HCT116 (cell line): ENCODE results near the gene HOXD9. TPM values are rescaled to one million over a fixed set of nuclear protein-coding genes. Genes with fewer than 3 reads are reported as not detected.

Experiments used
- ATAC-seq: fragments of 200-7000 bp; cut with Tn5 transposase; 2 replicates; pipeline ENCODE4 v1.9.1; 2020; ENCODE audit warnings: mild to moderate bottlenecking, moderate library complexity
- BruUV-seq: library from RNA; stranded (reverse); fragments of 400-500 nt; replicated peaks from 2 replicates; lab custom pipeline; 2021; lab: Mats Ljungman, UMichigan
- CTCF ChIA-PET: fragments of 300-600 bp; sonication (Branson Sonifier 250); formaldehyde crosslinking; loops from one replicate; lab custom pipeline; 2021; ENCODE audit warnings: antibody characterized with exemption; lab: Charles Lee
- POLR2A ChIA-PET: fragments of 300-600, 350-600 bp; sonication (Branson Sonifier 250); formaldehyde crosslinking; loops from one replicate; lab custom pipeline; 2021; ENCODE audit warnings: antibody characterized with exemption; lab: Charles Lee
- RAD21 ChIA-PET, 2 experiments: fragments of 300-600 bp; sonication (Branson Sonifier 250); formaldehyde crosslinking; loops; one replicate each; lab custom pipeline; 2023; ENCODE audit warnings: low total read pairs in 2 of 2; ENCODE audit not compliant: uncharacterized antibody in 2 of 2, unreplicated experiment in 2 of 2, low non-redundant PET in 1 of 2; lab: Charles Lee
- DNase-seq: peaks from one replicate; pipeline ENCODE4 v3.0.0-alpha.2; 2010; ENCODE audit warnings: low read depth, low spot score
- H2AFZ ChIP-seq: fragments of 200-600 bp; shearing (Covaris generic), sonication (generic); 2 replicates; pipeline ENCODE4 v1.6.1; 2017; ENCODE audit warnings: low read depth, mixed run types, mixed read lengths, antibody characterized with exemption, low read length; ENCODE audit not compliant: poor library complexity, severe bottlenecking
- H3K27ac ChIP-seq: 2 replicates; pipeline ENCODE4 v1.5.1; 2012; ENCODE audit warnings: low read depth, low read length
- H3K27me3 ChIP-seq: fragments of 200-600 bp; sonication (generic); 2 replicates; pipeline ENCODE4 v1.6.1; 2016; ENCODE audit warnings: mixed run types, low read length, mixed read lengths; ENCODE audit not compliant: insufficient read depth
- H3K36me3 ChIP-seq, 2 experiments: fragments of 200-500 bp in 1 of 2; fragments of 200-600 bp in 1 of 2; sonication (Bioruptor generic) in 1 of 2; sonication (generic) in 1 of 2; 2 replicates each; pipeline versions ENCODE4 v1.5.1 to v1.6.1; 2014 to 2016; ENCODE audit warnings: low read length in 2 of 2, inconsistent platforms in 1 of 2, mixed read lengths in 1 of 2, mixed run types in 1 of 2; ENCODE audit not compliant: insufficient read depth in 2 of 2, control insufficient read depth in 1 of 2
- H3K4me1 ChIP-seq, 2 experiments: fragments of 200-600 bp in 1 of 2; sonication (generic) in 1 of 2; 2 replicates each; pipeline versions ENCODE4 v1.5.1 to v1.6.1; 2012 to 2017; ENCODE audit warnings: low read length in 2 of 2, inconsistent platforms in 1 of 2, mild to moderate bottlenecking in 1 of 2, mixed read lengths in 1 of 2, mixed run types in 1 of 2, moderate library complexity in 1 of 2; ENCODE audit not compliant: insufficient read depth in 2 of 2, control insufficient read depth in 1 of 2
- H3K4me2 ChIP-seq: fragments of 200-600 bp; sonication (generic); 2 replicates; pipeline ENCODE4 v1.6.1; 2017; ENCODE audit warnings: mixed run types, low read length, mixed read lengths
- H3K4me3 ChIP-seq, 2 experiments: fragments of 200-600 bp in 1 of 2; sonication (generic) in 1 of 2; replicated peaks in 1 of 2; 2 replicates each; pipeline ENCODE4 v1.5.1; 2011 to 2016; ENCODE audit warnings: low read length in 2 of 2, control low read depth in 1 of 2, low read depth in 1 of 2, mild to moderate bottlenecking in 1 of 2, mixed read lengths in 1 of 2, mixed run types in 1 of 2
- H3K79me2 ChIP-seq: fragments of 200-600 bp; sonication (generic); 2 replicates; pipeline ENCODE4 v1.6.1; 2017; ENCODE audit warnings: mild to moderate bottlenecking, mixed run types, low read length, moderate library complexity, mixed read lengths; ENCODE audit not compliant: insufficient read depth
- H3K9ac ChIP-seq: fragments of 200-600 bp; sonication (generic); 2 replicates; pipeline ENCODE4 v1.6.1; 2016; ENCODE audit warnings: low read length, mixed read lengths
- H3K9me2 ChIP-seq: fragments of 200-600 bp; sonication (generic), shearing (Covaris generic); 2 replicates; pipeline ENCODE4 v1.6.1; 2017; ENCODE audit warnings: mixed run types, mild to moderate bottlenecking, moderate library complexity; ENCODE audit not compliant: insufficient read depth
- H3K9me3 ChIP-seq, 2 experiments: fragments of 200-500 bp in 1 of 2; fragments of 200-600 bp in 1 of 2; sonication (Bioruptor generic) in 1 of 2; sonication (generic) in 1 of 2; 2 replicates each; pipeline ENCODE4 v1.6.1; 2014 to 2017; ENCODE audit warnings: low read length in 2 of 2, mixed read lengths in 2 of 2, inconsistent platforms in 1 of 2, low read depth in 1 of 2, mild to moderate bottlenecking in 1 of 2, mixed run types in 1 of 2, moderate library complexity in 1 of 2; ENCODE audit not compliant: control insufficient read depth in 1 of 2, insufficient read depth in 1 of 2
- H4K20me1 ChIP-seq: fragments of 200-600 bp; sonication (generic), shearing (Covaris generic); 2 replicates; pipeline ENCODE4 v1.6.1; 2017; ENCODE audit warnings: mixed run types, mild to moderate bottlenecking, moderate library complexity; ENCODE audit not compliant: insufficient read depth
- SRF ChIP-seq: IDR thresholded peaks from 2 replicates; pipeline ENCODE4 v1.6.1; 2012; ENCODE audit warnings: low read depth
- TCF7L2 ChIP-seq: IDR thresholded peaks from 2 replicates; pipeline ENCODE4 v1.7.0; 2011; ENCODE audit warnings: borderline replicate concordance, inconsistent platforms; ENCODE audit not compliant: insufficient read depth, insufficient read length; ENCODE audit errors: extremely low read depth
- intact Hi-C: fragments of 100-400 bp; cut with micrococcal nuclease; formaldehyde crosslinking; loops from 2 replicates; pipeline ENCODE4 v1.10.0; 2022
- total RNA-seq: library from RNA; stranded (reverse); gene quantifications from one replicate; pipeline ENCODE4 v1.2.1, GENCODE V29; 2021; ENCODE audit not compliant: unreplicated experiment
- TF ChIP-seq, protein P1 (sequence below): IDR thresholded peaks from 2 replicates; pipeline ENCODE4 v1.6.1; 2012

Gene HOXD9
- total RNA-seq, 1 experiment from 2014 or later, result not detected

DNA sequence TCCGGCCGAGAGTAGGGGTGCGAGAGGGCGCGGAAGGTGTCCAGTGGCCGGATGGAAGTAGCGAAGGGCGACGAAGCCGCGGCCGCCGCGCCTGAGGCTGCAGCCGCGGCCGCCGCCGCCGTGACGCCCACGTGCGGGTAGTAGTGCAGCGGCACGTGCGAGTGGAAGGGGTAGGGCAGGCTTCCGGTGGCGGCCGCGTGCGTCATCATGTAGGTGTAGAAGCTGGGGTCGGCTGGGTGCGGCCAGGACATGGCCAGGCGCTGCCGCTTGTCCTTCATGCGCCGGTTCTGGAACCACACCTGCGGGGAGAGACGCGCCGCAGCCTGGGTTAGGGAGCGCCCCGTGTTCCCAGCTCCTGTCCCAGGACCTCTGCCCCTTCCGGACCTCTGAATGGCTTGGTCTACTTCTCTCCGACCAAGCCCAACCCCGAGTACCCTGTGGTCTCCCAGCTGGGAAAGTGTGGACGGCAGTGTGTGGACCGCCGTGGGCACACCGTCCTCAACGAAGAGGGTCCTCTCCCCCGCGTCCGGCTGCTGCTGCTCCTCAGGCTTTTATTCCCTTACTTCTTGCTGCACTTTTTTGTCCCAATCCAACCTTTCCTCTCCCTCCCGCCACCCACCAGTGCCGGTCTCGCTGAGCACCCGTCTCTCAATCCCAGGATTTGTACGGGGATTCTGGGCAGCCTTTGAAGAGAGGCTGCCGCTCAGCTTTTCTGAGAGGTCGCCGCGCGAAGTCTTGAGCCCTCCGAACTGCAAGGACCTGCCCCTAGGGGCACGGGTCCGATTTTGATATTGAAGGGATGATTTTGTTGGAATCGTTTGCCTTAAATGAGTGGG lies 41.8 kb upstream of the HOXD9 start:
- ChIA-PET POLR2A (no interaction called here), CTCF (interaction anchor here (2.5 kb wide), 1 partner anchor 390 kb away, joined by 14 read pairs; no protein-coding TSS in a partner anchor), RAD21 (no interaction called here)
- H3K9me3 ChIP-seq, result no peaks in the 10 kb centered on the region; a peak in 1 of 4 replicates
- TF ChIP-seq TCF7L2, result no peak
- TF ChIP-seq, protein P1, sequence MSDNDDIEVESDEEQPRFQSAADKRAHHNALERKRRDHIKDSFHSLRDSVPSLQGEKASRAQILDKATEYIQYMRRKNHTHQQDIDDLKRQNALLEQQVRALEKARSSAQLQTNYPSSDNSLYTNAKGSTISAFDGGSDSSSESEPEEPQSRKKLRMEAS, result 0 out of 2 replicates have a peak, but pooled peaks have one; percentile 35
- no peak overlapping the region for H3K4me3 ChIP-seq
- H3K27ac ChIP-seq, result no peak overlapping the region; the same call in 1 of the 2 replicates
- H2AFZ ChIP-seq, result no peak overlapping the region
- H3K36me3 ChIP-seq, result no peaks in the 10 kb centered on the region
- peak overlapping the region; percentile 51 for H3K4me2 ChIP-seq
- intact Hi-C loops, result loop anchor here (1.0 to 5.0 kb wide), 3 partner anchors 390 to 1383 kb away; no protein-coding TSS in a partner anchor
- H3K27me3 ChIP-seq, result no peaks in the 10 kb centered on the region
- BruUV-seq, result no TSS peak
- ATAC-seq, result no peak
- no peak for DNase-seq
- no peaks in the 10 kb centered on the region for H3K4me1 ChIP-seq
- H3K9ac ChIP-seq, result no peak overlapping the region
- H4K20me1 ChIP-seq, result no peaks in the 10 kb centered on the region
- no peaks in the 10 kb centered on the region for H3K79me2 ChIP-seq
- no peaks in the 10 kb centered on the region for H3K9me2 ChIP-seq

DNA sequence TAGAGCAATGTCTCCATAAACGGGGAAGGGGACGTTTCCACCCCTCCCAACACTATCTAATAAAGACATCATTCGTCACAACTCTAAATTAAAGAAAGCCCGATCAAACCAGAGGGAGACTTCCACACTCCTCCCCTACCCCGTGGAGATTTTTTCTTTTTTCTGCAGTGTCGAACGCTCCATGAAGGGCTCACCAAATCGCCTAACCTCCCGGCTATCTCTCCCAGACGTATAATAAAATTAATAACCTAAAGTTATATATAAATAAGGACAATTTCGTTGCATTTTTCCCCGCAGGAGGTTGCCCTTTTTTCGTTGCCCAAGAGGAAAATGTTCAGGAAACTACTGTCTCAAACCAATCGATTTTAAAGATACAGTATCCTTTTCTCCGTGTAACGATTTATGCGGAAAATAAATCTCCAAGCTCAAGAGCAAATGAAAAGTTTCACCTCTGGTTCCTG lies 41.1 kb upstream of the HOXD9 start:
- intact Hi-C loops, result loop anchor here (5.0 kb wide), 1 partner anchor 1384 kb away; no protein-coding TSS in a partner anchor
- CTCF ChIA-PET, result no interaction called here

More for the DNA sequence above, 41.1 kb upstream of the HOXD9 start:
- Histone ChIP-seq H3K27ac (no peak overlapping the region), H4K20me1 (no peaks in the 10 kb centered on the region), H3K9ac (no peak overlapping the region), H3K4me2 (no peak overlapping the region), H3K9me3 (no peaks in the 10 kb centered on the region; a peak in 1 of 4 replicates), H3K79me2 (no peaks in the 10 kb centered on the region), H2AFZ (no peak overlapping the region), H3K4me1 (no peaks in the 10 kb centered on the region), H3K9me2 (no peaks in the 10 kb centered on the region), H3K4me3 (no peak overlapping the region), H3K36me3 (no peaks in the 10 kb centered on the region), H3K27me3 (no peaks in the 10 kb centered on the region)
- POLR2A ChIA-PET, result no interaction called here
- BruUV-seq, result no TSS peak
- no peak for TF ChIP-seq SRF
- ATAC-seq (no peak), DNase-seq (no peak)
- RAD21 ChIA-PET, result no interaction called here
